AG20443 (cell line): ENCODE results near the gene PASK.

Experiments used
- DNase-seq: peaks from one replicate; pipeline ENCODE4 v3.0.0; 2012; ENCODE audit warnings: low spot score, mixed read lengths

Gene PASK

DNA sequence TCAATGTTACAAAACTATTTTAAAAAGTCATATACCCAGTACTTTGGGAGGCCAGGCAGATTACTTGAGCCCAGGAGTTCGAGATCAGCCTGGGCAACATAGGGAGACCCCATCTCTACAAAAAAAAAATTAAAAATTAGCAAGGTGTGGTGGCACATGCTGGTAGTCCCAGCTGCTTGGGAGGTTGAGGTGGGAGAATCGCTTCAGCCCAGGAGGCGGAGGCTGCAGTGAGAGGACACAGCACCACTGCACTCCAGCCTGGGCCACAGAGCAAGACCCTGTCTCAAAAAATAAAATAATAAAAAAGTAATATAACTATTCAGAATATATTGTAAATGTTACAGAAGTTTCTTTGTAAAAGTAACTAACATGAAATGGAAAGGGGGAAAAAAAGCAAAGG, 1.9 kb downstream of the PASK start:
- no peak for DNase-seq

DNA sequence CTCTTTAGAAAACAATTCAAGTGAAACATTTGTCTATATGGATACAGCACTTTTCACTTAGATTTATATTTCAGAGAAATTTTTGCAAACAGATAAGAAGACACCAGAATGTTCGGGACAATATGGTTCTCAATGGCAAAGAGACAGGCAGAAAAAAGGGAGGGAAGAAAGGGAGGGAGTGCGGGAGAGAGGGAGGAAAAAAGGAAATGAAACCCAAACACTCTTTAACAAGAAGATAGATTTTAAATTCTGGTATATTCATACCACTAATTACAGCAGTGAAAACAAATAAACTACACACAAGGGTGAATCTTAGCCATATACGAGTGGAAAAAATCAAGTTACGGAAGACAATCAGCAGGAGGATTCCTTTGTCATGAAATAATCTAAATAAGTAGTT, 3.0 kb downstream of the PASK start:
- no peak for DNase-seq

DNA sequence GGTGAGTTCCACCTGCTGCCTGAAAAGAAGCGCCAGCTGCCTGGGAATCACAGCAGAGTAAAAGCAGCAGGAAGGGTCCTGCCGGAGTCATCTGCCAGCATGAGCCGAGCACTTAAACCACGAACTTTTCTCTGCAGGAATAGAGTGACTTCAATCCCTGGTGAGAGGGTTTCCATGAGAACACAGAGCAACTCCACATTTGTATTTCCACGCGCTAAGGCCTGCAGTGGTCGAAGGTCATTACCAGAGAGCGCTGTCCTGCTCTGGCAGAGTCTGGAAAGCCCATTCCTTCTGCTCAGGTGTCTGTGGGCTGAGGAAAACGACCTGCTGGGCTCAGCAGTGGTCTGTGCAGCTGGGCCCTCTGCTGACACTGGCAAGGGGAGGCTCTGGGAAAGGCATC, 6.7 kb downstream of the PASK start:
- DNase-seq = no peak

DNA sequence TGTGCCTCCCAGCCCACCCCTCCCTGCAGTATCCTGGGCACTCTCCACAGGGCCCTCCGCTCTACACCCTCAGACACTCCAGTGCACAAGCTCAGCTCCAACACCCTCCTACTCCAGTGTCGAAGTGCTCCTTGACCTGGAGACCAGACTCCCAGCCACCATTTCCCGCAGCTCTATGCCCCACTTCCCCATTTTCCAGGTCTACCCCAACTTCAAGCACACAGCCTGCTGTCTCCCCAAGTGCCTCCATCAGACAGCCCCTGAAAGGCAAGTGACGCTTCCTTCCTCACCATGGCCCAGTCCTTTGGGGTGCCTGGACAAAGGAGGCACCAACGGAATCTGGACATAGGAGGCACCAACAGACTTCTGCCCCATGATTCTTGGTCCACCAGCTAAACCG, 7.2 kb downstream of the PASK start:
- DNase-seq = no peak

DNA sequence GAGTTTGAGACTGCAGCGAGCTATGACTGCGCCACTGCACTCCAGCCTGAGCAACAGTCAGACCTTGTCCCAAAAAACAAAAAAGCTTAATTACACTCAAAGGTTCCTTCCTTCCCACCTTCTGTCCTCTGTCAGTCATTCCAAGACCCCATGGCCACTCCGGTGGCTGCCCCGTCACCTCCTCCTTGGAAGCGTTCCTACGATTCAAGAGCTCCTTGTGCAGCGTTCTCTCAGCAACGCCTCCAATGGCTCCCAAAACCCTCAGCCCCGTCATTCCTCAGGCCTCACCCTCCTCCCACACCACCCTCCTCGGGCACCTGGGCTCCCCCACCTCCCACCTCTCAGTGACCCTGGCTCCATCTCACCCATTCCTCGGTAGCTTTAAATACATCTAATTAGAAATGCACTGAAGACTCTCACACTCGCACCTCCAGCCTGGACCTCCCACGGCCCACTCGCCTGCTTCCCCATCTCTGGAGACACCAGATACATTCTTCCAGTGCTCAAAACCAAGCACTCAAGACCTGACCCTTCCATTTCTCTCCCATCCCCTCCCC, 8.0 kb downstream of the PASK start:
- DNase-seq = no peak

DNA sequence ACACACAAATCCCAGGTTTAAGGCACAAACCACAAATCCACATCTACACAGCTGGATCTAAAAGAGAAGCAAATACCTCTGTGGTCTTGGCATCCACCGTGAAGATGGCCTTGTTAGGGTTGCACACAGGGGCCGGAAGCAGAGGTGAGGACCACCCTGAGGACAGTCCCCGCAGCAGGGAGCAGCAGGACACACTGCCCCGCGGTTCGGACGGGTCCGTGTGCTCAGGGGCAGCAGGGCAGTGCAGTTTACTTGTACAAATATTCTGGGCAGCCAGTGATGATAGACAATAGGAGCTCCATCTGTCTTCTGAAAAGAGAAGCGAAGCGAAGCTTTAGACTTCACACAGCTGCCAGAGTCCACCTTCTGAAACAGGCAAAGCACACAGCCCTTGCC, 8.8 kb downstream of the PASK start:
- no peak for DNase-seq

DNA sequence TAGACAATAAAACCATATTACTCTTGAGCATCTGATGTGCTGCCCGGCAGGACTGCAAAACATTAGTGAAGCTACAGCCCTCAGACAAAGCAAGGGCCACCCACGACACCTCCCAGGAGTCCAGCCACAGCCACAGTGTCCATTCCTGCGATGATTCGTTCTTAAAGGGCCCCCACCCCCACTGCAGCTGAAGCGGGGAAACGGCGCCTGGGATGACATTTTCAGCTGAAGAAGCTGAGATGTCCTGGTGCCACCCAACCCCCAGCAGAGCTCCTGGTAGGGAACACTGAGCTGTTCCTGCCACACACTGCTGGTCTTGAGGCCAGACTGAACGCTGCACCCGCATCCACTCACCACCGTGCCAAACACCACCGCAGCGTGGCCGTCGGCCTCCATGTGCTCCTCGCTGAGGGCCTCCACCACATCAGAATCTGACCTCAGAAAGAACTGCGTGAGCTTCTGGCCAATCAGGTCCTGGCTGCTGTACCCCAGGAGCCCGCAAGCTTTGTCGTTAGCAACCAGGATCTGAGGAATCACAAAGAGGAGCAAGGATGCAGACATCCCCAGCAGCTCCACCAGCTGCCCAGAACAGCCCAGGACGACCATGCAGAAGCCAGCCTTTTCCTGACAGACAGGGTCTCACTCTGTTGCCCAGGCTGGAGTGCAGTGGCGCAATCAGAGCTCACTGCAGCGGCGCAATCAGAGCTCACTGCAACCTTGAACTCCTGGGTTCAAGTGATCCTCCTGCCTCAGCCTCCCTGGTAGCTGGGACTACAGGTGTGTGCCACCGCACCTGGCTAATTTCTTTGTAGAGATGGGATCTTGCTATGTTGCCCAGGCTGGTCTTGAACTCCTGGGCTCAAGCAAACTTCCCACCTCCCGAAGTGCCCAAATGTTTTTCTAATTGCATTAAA, 9.5 kb downstream of the PASK start:
- no peak for DNase-seq

DNA sequence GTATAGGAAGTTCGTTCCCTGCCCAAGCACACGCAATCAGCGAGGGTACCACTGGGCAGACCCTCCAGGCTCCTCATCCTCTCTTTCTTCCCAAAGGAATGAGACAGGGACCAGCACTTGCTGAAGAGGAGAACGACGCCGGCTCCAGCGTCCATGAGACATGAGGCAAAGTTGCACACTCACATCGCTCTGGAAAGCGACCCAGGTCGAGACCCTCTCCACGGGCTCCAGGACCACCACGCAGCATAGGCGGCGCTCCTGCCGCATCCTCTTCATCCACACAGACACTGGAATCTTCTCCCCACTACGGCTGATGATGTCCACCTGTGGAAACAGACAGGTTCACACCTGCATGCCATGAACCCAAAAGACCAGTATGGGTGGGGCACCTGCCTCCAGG, 10.8 kb downstream of the PASK start:
- DNase-seq = no peak

DNA sequence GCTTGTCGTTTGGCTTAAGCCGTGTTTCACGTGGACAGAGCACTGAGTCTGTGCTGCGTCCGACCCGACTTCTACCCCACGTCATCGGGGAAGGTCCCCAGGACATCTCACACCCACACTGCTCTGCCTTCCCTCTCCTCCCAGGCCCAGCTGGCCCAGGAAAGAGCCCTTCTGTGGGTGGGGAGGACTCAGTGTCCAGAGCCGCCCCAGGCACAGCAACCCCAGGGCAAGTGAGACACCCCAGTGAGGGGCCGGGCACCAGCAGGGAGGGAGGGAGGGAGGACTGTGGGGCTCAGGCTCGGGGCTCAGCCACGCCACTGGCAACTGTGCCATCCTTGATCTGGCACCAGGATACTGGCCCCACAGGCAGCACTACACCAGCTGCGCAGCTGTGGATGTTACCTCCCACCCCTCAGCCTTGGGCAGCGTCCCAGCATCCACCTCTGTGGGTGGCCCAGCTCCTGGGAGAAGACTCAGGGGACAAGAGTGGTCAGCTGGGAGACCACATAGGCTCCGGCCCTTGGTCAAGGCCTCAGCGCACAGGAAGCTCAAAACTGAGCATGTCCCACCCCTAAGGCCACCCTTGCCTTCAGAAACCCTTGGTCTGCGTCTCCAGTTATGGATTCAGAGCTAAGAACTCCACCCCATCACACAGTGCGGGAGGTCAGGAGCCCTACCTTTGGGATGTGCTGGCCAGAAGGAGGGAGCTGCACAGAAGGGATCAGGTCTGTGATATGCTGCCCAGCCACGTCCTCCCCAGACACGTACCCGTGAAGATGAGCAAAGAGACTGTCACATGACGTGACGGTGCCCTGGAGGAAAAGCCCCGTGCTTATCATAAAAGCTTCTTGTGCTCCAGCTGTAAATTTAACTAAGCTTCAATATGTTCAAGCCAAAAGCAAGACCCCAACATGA, 11.7 kb downstream of the PASK start:
- DNase-seq = no peak

DNA sequence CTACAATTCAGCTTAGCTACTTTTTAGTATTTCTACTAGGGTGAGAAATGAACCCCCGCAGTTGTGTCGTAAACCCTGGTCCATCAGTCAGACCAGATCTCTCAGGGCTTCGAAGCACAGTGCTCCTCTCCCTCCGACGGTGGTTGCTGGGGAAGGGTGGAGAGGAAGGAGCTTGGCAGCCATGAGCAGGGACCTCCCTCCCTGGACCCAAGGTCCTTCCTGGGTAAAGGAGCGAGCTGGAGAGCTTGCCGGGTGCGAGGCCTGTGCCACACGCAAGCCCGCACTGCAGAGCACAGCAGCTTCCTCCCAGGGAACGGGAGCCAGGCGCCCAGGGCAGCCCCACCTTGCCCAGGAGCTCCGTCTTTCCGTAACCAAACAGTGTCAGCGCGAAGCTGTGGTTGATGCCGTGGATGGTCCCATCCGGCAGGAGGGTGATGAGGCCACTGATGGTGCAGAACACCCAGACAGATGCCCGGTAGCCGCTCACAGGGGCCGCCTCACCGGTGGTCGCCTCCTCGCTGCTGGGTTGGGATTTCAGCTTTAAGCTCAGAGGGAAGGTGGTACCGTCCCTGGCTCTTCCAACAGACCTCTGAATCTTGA, 12.5 kb downstream of the PASK start:
- no peak for DNase-seq

DNA sequence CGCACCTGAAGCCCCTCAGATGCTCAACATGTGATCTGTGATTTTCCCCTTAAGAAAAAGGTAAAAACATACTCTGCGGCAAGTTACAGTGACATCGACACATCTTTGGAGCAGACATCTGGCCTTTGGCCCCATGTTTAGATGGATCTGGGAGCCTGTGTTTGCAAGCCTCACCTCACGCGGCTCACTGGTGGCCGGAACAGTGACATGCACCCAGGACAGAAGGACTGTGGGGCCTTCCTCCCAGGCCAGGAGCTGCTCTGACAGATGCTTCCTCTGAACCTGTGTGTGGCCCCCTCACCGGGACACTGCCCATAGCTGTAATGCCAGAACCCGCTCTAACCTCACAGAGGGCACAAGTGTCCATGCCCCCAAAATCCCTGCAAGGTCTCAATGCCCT, 13.1 kb downstream of the PASK start:
- DNase-seq = no peak

DNA sequence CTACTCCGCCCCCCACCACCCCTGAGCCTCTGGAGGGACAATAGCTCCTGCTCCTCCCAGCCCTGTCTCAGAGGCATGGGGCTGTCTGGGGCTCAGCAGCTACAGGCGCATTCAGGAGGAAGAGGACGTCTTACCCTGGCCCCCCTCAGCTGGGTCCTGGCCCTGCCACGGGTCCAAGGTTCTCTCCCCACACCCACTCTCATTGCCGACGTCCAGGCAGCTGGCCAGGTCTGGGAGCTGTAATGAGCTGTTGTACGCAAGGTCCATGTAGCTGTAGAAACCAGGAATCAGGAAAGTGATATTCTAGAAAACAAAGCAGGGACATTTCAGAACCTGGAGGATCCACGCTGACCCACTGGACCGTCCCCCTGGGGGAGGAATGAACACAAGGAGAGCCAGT, 13.5 kb downstream of the PASK start:
- no peak for DNase-seq

DNA sequence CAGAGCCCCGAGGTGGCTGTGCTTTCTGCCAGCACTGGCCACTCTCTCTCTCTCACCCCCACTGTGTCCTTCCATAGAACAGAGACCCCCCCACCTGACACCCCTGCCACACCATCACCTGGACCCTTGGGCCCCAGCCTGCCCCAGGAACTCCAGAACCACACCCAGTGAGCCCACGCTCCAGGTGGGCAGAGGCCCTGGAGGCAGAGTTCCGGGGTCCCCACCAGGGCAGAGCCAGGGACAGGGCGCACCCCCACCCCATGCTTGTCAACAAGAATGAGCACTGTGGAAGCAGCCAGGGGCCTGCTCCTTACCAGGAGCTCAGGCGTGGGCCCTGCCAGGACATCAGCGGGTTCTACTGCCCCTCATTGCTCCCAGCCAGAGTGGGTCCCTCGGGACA, 14.6 kb downstream of the PASK start:
- no peak for DNase-seq

DNA sequence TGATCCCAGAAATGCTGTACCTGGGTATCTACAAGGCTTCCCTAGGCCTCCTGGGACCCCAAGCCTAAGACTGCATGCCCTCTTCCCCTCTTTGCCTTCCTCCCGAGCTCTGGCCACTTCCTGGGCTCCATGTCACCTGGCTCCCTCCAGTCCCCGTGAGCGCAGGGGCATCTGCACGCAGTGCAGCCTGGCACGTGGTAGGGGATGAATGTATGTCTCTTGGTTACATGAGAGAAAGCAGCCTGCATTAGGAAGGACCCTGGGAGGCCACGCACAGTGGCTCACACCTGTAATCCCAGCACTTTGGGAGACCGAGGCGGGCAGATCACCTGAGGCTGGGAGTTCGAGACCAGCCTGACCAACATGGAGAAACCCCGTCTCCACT, 15.8 kb downstream of the PASK start:
- DNase-seq = no peak

DNA sequence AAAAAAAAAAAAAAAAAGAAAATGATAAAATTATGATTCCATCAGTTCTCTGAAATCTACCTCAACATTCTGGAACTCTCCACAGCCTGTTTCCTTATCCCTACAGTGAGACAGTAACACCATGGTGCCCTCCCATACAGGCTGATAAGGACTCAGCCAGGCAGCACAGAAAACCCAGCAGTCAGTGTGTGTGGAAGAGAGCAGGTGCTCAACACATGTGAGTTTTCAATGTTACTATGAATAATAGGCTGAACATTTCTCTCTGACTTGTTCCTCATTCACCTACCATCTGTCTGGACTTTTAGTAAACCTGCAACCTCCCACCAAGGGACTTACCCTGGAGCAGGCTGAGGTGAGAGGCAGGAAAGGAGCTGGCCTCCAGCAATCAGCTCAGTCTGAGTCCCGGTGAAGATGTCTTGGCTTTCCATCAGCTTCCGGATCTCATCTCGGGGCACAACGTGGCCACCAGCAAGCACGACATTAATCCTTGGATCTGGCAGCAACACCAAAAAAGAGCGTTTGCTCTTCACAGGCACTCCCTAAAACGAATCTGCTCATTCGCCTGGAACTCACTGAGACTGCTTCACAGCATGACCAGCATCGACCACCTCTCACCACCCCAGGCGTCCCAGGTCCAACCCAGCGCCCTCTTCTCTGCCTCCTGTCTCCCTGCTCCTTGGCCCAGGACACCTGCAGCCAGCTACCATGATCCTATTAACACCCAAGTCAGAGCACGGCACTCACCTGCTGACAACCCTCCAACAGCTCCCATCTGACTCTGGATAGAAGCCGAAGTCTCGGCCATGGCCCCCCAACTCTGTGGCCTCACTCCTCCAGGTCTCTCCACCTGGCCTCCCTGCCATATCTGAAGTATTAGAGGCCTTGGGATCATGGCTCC, 16.5 kb downstream of the PASK start:
- no peak for DNase-seq

DNA sequence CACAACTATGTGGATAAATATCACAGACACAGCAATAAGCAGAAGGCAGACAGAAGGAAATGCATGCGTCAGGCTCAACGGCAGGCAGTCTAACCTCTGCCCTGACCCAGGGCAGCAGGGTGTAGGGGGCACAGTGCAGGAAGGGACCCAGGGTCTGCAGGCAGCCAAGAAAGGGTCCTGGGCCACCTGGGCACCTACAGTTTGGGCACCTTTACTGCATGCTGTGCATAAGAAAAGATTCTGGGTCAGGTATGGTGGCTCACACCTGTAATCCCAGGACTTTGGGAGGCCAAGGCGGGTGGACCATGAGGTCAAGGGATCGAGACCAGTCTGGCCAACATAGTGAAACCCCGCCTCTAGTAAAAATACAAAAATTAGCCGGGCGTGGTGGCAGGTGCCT, 17.7 kb downstream of the PASK start:
- DNase-seq = no peak

DNA sequence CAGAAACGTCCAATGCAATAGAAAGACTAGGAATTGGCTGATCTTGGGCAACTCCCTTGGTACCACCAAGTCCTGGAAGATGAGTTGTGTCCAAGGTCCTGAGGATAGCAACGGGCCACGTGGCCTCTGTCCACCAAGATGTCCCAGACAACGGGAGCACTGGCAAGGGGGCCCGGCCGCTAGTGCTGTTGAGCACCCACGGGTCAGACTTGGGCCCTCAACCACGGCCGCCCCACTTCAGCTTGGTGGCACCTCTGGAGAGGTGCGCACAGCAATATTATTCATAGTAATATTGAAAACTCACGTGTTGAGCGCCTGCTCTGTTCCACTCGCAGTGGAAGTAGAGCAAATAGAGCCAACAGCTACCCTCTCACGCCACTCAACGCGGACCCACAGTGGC, 19.0 kb downstream of the PASK start:
- DNase-seq = no peak

DNA sequence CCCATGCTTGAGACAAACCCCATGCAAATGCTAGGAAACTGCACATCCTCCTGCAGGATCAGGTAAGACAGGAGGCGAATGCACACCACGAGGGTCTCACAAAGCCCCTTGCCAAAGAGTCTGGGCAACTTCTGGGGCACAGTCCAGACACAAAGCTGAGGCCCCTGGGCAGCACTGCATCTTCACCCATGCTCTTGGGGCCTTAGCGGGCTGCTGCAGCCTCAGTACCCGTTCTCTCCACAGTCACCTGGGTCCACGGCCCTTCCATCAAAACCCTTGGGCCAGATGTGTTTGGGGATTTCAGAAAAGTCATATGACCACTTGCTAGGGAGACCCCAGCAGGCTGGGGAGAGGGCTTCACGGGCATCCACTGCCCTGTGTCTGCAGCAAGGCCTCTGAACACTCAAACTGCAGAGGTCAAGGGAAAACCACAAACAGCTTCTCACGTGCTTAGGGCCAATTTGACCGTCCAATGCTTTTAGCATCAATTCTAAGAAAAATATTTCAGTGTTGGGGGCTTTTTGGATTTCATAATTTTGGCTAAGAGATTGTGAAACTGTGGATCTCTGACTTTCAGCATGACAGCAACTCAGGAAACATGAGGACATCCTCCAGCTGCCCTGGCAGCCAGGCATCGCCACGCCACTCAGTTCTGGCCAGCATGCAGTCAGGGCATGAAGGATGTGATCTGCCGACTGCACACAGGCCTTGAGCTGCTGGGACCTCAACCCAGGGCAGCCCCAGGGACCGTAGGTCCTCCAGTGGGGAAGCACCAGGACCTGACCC, 20.0 kb downstream of the PASK start:
- no peak for DNase-seq

DNA sequence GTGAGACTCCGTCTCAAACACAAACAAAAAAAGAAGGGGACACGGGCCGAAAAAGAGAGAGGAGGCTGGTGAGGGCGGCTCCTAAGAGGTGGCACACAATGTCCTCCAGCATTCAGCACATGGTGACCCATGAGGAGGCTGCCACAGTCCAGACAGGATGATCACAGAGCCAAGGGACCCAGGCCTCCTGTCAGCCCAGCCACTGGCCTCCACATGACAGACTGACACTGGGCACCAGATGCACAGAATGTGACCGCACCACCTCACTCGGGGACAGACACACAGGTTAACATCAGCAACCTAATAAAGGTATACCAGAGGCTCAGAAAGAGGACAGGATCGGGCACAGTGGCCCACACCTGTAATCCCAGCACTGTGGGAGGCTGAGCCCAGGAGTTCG, 21.0 kb downstream of the PASK start:
- DNase-seq = no peak

DNA sequence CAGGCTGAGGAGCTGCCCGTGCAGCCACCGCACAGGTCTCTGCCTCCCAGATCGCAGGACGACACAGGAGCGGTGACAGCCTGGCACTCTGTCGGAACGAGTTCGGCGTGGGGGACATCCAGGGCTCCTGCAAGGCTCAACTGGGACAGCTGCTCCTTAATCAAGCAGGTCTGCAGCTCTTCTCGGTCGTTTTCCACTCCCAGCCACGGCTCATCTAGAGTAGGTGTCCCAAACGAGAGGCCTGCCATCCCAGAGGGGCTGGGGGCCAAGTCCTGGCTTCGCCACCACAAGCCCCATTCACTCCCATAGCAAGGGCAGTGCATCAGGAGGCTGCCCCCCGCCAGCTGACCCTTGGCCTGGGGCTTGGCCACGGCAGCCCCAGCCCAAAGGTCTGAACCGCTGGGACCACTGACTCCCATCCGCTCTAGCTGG, 22.5 kb downstream of the PASK start:
- DNase-seq = no peak

DNA sequence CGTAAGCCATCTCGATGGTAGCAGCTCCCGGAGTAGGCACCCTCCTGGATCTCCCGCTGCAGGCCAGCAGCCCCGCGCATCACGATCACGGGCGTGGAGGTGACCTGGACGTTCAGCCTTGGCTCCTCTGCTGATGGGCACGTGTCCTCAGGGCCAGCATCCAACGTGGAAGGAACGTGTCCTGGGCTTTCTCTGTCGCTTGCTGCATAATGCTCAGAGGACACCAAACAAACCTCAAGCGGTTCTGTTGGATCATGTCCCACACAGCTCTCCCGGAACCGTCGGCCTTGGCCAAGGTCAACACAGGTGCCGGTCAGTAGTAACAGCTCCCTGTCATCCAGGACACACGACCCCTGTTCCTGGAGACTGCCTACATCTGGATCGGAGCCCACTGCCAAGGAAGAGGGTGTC, 23.1 kb downstream of the PASK start:
- DNase-seq = no peak
